HepG2 (cell line): ENCODE results near the gene GOLPH3. TPM values are rescaled to one million over a fixed set of nuclear protein-coding genes. Genes with fewer than 3 reads are reported as not detected.

ENCODE experiments used
- CEBPG ChIP-seq: IDR thresholded peaks from 2 replicates; pipeline ENCODE4 v1.6.1; 2016
- FOXK2 ChIP-seq: fragments of 450-650 bp; IDR thresholded peaks from 2 replicates; pipeline ENCODE4 v1.6.1; 2016
- ISX ChIP-seq: sonication (generic); formaldehyde crosslinking; conservative IDR thresholded peaks from 2 replicates; pipeline ENCODE4 v1.5.0; 2020; ENCODE audit warnings: missing genetic modification reagents
- NFYB ChIP-seq: sonication (generic); formaldehyde crosslinking; IDR thresholded peaks from 2 replicates; pipeline ENCODE4 v1.4.0; 2020; ENCODE audit warnings: missing genetic modification reagents
- RAD21 ChIP-seq: fragments of 450-650 bp; formaldehyde crosslinking; IDR thresholded peaks from 2 replicates; pipeline ENCODE4 v1.5.0; 2020; ENCODE audit warnings: mild to moderate bottlenecking
- RXRA ChIP-seq: sonication (generic); formaldehyde crosslinking; IDR thresholded peaks from 2 replicates; pipeline ENCODE4 v1.5.1; 2020; ENCODE audit warnings: missing genetic modification reagents
- SMAD1 ChIP-seq: sonication (generic); formaldehyde crosslinking; IDR thresholded peaks from 2 replicates; pipeline ENCODE4 v1.4.0; 2020; ENCODE audit warnings: missing genetic modification reagents, low read depth, mild to moderate bottlenecking, borderline replicate concordance
- U2AF2 ChIP-seq: fragments of 200-400 bp; formaldehyde crosslinking; IDR thresholded peaks from 2 replicates; pipeline ENCODE4 v1.6.1; 2017; ENCODE audit warnings: low read depth, mild to moderate bottlenecking, low read length
- ZNF431 ChIP-seq: sonication (generic); formaldehyde crosslinking; IDR thresholded peaks from 2 replicates; pipeline ENCODE4 v1.9.0; 2022; ENCODE audit warnings: missing genetic modification reagents, low read depth, mild to moderate bottlenecking, borderline replicate concordance
- ZNF687 ChIP-seq: sonication (generic); formaldehyde crosslinking; IDR thresholded peaks from 2 replicates; pipeline ENCODE4 v1.5.1; 2020; ENCODE audit warnings: mild to moderate bottlenecking, missing genetic modification reagents, moderate library complexity
- polyA plus RNA-seq, 8 experiments: library from polyadenylated mRNA; depleted of rRNA in 3 of 8; stranded (reverse) in 7 of 8; unstranded in 1 of 8; fragments of >200 nt; fragmentation: Illumina TruSeq in 4 of 8; extraction: Trizol in 4 of 8; gene quantifications; 2 replicates each; pipeline versions ENCODE4 v1.2.1 to v1.2.3, GENCODE V29; 2011 to 2016; ENCODE audit warnings: low read depth in 4 of 8, missing spikeins in 1 of 8, mixed read lengths in 1 of 8; ENCODE audit not compliant: insufficient read depth in 1 of 8
- total RNA-seq, 5 experiments: library from RNA; depleted of rRNA; stranded (reverse); fragments of >200 nt; fragmentation: Illumina TruSeq; extraction: Trizol; gene quantifications; 2 replicates each; pipeline ENCODE4 v1.2.3, GENCODE V29; 2016; ENCODE audit warnings: low read depth in 1 of 5
- TF ChIP-seq, protein P1 (sequence below), 2 experiments: sonication (generic) in 1 of 2; formaldehyde crosslinking in 1 of 2; IDR thresholded peaks; 2 replicates each; pipeline versions ENCODE4 v1.4.0 to v1.6.1; 2018 to 2020; ENCODE audit warnings: missing genetic modification reagents in 2 of 2, borderline replicate concordance in 1 of 2, low read depth in 1 of 2, mild to moderate bottlenecking in 1 of 2, missing biosample characterization in 1 of 2
- TF ChIP-seq, protein P2 (sequence below): IDR thresholded peaks from 2 replicates; pipeline ENCODE4 v1.6.1; 2016; ENCODE audit warnings: low read depth
- TF ChIP-seq, protein P3 (sequence below): sonication (generic); formaldehyde crosslinking; IDR thresholded peaks from 2 replicates; pipeline ENCODE4 v1.4.0; 2020; ENCODE audit warnings: mild to moderate bottlenecking, missing genetic modification reagents
- TF ChIP-seq, protein P4 (sequence below): IDR thresholded peaks from 2 replicates; pipeline ENCODE4 v1.6.1; 2018; ENCODE audit warnings: missing genetic modification reagents
- TF ChIP-seq, protein P5 (sequence below): IDR thresholded peaks from 2 replicates; pipeline ENCODE4 v1.6.1; 2016

Gene GOLPH3
- total and polyA plus RNA-seq, 2 of the 13 experiments (the other 11 are each of a cell fraction or from before 2014, with no cell fraction given), result 59.5 to 84.5 TPM

- TF ChIP-seq RAD21 (CRISPR knock-in tag) (no peak), SMAD1 (CRISPR knock-in tag) (no peak), ISX (no peak), NFYB (CRISPR knock-in tag) (no peak), CEBPG (CRISPR knock-in tag) (peak; percentile 82), U2AF2 (no peak), FOXK2 (no peak), ZNF687 (CRISPR knock-in tag) (peak; percentile 53), ZNF431 (CRISPR knock-in tag) (no peak), RXRA (CRISPR knock-in tag) (no peak)
- TF ChIP-seq, protein P1, sequence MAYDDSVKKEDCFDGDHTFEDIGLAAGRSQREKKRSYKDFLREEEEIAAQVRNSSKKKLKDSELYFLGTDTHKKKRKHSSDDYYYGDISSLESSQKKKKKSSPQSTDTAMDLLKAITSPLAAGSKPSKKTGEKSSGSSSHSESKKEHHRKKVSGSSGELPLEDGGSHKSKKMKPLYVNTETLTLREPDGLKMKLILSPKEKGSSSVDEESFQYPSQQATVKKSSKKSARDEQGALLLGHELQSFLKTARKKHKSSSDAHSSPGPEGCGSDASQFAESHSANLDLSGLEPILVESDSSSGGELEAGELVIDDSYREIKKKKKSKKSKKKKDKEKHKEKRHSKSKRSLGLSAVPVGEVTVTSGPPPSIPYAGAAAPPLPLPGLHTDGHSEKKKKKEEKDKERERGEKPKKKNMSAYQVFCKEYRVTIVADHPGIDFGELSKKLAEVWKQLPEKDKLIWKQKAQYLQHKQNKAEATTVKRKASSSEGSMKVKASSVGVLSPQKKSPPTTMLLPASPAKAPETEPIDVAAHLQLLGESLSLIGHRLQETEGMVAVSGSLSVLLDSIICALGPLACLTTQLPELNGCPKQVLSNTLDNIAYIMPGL (CRISPR knock-in tag; IDR thresholded peaks at IDR 0.05; ENCODE audit: borderline replicate concordance in 1 of 2, low read depth in 1 of 2), result no peak
- TF ChIP-seq, protein P2, sequence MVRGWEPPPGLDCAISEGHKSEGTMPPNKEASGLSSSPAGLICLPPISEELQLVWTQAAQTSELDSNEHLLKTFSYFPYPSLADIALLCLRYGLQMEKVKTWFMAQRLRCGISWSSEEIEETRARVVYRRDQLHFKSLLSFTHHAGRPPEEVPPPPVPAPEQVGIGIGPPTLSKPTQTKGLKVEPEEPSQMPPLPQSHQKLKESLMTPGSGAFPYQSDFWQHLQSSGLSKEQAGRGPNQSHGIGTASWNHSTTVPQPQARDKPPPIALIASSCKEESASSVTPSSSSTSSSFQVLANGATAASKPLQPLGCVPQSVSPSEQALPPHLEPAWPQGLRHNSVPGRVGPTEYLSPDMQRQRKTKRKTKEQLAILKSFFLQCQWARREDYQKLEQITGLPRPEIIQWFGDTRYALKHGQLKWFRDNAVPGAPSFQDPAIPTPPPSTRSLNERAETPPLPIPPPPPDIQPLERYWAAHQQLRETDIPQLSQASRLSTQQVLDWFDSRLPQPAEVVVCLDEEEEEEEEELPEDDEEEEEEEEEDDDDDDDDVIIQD (CRISPR knock-in tag), result no peak
- TF ChIP-seq, protein P3, sequence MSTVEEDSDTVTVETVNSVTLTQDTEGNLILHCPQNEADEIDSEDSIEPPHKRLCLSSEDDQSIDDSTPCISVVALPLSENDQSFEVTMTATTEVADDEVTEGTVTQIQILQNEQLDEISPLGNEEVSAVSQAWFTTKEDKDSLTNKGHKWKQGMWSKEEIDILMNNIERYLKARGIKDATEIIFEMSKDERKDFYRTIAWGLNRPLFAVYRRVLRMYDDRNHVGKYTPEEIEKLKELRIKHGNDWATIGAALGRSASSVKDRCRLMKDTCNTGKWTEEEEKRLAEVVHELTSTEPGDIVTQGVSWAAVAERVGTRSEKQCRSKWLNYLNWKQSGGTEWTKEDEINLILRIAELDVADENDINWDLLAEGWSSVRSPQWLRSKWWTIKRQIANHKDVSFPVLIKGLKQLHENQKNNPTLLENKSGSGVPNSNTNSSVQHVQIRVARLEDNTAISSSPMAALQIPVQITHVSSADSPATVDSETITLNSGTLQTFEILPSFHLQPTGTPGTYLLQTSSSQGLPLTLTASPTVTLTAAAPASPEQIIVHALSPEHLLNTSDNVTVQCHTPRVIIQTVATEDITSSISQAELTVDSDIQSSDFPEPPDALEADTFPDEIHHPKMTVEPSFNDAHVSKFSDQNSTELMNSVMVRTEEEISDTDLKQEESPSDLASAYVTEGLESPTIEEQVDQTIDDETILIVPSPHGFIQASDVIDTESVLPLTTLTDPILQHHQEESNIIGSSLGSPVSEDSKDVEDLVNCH, result no peak
- TF ChIP-seq, protein P4, sequence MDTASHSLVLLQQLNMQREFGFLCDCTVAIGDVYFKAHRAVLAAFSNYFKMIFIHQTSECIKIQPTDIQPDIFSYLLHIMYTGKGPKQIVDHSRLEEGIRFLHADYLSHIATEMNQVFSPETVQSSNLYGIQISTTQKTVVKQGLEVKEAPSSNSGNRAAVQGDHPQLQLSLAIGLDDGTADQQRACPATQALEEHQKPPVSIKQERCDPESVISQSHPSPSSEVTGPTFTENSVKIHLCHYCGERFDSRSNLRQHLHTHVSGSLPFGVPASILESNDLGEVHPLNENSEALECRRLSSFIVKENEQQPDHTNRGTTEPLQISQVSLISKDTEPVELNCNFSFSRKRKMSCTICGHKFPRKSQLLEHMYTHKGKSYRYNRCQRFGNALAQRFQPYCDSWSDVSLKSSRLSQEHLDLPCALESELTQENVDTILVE (CRISPR knock-in tag), result no peak
- TF ChIP-seq, protein P5, sequence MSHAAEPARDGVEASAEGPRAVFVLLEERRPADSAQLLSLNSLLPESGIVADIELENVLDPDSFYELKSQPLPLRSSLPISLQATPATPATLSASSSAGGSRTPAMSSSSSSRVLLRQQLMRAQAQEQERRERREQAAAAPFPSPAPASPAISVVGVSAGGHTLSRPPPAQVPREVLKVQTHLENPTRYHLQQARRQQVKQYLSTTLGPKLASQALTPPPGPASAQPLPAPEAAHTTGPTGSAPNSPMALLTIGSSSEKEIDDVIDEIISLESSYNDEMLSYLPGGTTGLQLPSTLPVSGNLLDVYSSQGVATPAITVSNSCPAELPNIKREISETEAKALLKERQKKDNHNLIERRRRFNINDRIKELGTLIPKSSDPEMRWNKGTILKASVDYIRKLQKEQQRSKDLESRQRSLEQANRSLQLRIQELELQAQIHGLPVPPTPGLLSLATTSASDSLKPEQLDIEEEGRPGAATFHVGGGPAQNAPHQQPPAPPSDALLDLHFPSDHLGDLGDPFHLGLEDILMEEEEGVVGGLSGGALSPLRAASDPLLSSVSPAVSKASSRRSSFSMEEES (CRISPR knock-in tag), result no peak
These were observed 90.1 kb downstream of the GOLPH3 start (continued) for GRCh38 chr5:32083981-32084430.
